SK-N-SH treated with all-trans-retinoic acid at 6 μM for 48 hours (cell line): ENCODE measurements around the gene UPK3A.

ENCODE experiments used
- ATAC-seq: fragments of 200-7000 bp; cut with Tn5 transposase; 3 replicates; pipeline ENCODE4 v1.9.1; 2020; ENCODE audit warnings: mild to moderate bottlenecking, moderate library complexity
- ARNTL ChIP-seq: fragments of 450-650 bp; formaldehyde crosslinking; IDR thresholded peaks from 2 replicates; pipeline ENCODE4 v1.5.0; 2020; ENCODE audit warnings: low read depth, mild to moderate bottlenecking, moderate library complexity, borderline replicate concordance
- BACH2 ChIP-seq: fragments of 250-450 bp; sonication (Bioruptor Pico); IDR thresholded peaks from 2 replicates; pipeline ENCODE4 v1.9.0; 2021; ENCODE audit warnings: mild to moderate bottlenecking, borderline replicate concordance
- CSDC2 ChIP-seq: fragments of 250-450 bp; sonication (Bioruptor Pico); IDR thresholded peaks from 2 replicates; pipeline ENCODE4 v1.5.0; 2020; ENCODE audit warnings: mild to moderate bottlenecking, moderate library complexity
- ESRRG ChIP-seq: fragments of 250-450 bp; sonication (Bioruptor Pico); IDR thresholded peaks from 2 replicates; pipeline ENCODE4 v1.6.1; 2021; ENCODE audit warnings: mild to moderate bottlenecking
- OSR1 ChIP-seq: fragments of 250-450 bp; sonication (Bioruptor Pico); IDR thresholded peaks from 2 replicates; pipeline ENCODE4 v1.8.0; 2022; ENCODE audit warnings: moderate library complexity, mild to moderate bottlenecking, inconsistent platforms
- PPARA ChIP-seq: fragments of 250-450 bp; sonication (Bioruptor Pico); IDR thresholded peaks from 2 replicates; pipeline ENCODE4 v1.5.0; 2020; ENCODE audit warnings: mild to moderate bottlenecking, borderline replicate concordance
- TCF4 ChIP-seq: fragments of 250-450 bp; sonication (Bioruptor Pico); IDR thresholded peaks from 2 replicates; pipeline ENCODE4 v1.8.0; 2021; ENCODE audit warnings: mild to moderate bottlenecking, moderate library complexity, borderline replicate concordance
- ZFP3 ChIP-seq: fragments of 250-450 bp; sonication (Bioruptor Pico); IDR thresholded peaks from 2 replicates; pipeline ENCODE4 v1.5.0; 2020; ENCODE audit warnings: mild to moderate bottlenecking, moderate library complexity
- ZFP30 ChIP-seq: fragments of 450-650 bp; formaldehyde crosslinking; IDR thresholded peaks from 2 replicates; pipeline ENCODE4 v1.5.0; 2022; ENCODE audit warnings: mild to moderate bottlenecking, moderate library complexity
- ZNF565 ChIP-seq: fragments of 450-650 bp; formaldehyde crosslinking; conservative IDR thresholded peaks from 2 replicates; pipeline ENCODE4 v1.5.0; 2020; ENCODE audit warnings: low read depth, mild to moderate bottlenecking, moderate library complexity
- ZNF70 ChIP-seq: fragments of 450-650 bp; formaldehyde crosslinking; IDR thresholded peaks from 2 replicates; pipeline ENCODE4 v1.5.0; 2020; ENCODE audit warnings: mild to moderate bottlenecking, moderate library complexity
- ZNF8 ChIP-seq: fragments of 450-650 bp; formaldehyde crosslinking; IDR thresholded peaks from 2 replicates; pipeline ENCODE4 v1.5.0; 2020; ENCODE audit warnings: mild to moderate bottlenecking, moderate library complexity
- TF ChIP-seq, protein P1 (sequence below): fragments of 250-450 bp; sonication (Bioruptor Pico); IDR thresholded peaks from 2 replicates; pipeline ENCODE4 v1.5.1; 2020; ENCODE audit warnings: low read depth, mild to moderate bottlenecking, moderate library complexity
- TF ChIP-seq, protein P2 (sequence below): fragments of 250-450 bp; sonication (Bioruptor Pico); IDR thresholded peaks from 2 replicates; pipeline ENCODE4 v1.8.0; 2021; ENCODE audit warnings: low read depth, mild to moderate bottlenecking, moderate library complexity, borderline replicate concordance
- TF ChIP-seq, protein P3 (sequence below): fragments of 250-450 bp; sonication (Bioruptor Pico); IDR thresholded peaks from 2 replicates; pipeline ENCODE4 v1.8.0; 2020; ENCODE audit warnings: mild to moderate bottlenecking, moderate library complexity, borderline replicate concordance
- TF ChIP-seq, protein P4 (sequence below): fragments of 250-450 bp; sonication (Bioruptor Pico); IDR thresholded peaks from 2 replicates; pipeline ENCODE4 v1.5.0; 2020; ENCODE audit warnings: mild to moderate bottlenecking, moderate library complexity
- TF ChIP-seq, protein P5 (sequence below): fragments of 250-450 bp; sonication (Bioruptor Pico); IDR thresholded peaks from 2 replicates; pipeline ENCODE4 v1.5.1; 2021; ENCODE audit warnings: mild to moderate bottlenecking, moderate library complexity

Gene UPK3A

DNA sequence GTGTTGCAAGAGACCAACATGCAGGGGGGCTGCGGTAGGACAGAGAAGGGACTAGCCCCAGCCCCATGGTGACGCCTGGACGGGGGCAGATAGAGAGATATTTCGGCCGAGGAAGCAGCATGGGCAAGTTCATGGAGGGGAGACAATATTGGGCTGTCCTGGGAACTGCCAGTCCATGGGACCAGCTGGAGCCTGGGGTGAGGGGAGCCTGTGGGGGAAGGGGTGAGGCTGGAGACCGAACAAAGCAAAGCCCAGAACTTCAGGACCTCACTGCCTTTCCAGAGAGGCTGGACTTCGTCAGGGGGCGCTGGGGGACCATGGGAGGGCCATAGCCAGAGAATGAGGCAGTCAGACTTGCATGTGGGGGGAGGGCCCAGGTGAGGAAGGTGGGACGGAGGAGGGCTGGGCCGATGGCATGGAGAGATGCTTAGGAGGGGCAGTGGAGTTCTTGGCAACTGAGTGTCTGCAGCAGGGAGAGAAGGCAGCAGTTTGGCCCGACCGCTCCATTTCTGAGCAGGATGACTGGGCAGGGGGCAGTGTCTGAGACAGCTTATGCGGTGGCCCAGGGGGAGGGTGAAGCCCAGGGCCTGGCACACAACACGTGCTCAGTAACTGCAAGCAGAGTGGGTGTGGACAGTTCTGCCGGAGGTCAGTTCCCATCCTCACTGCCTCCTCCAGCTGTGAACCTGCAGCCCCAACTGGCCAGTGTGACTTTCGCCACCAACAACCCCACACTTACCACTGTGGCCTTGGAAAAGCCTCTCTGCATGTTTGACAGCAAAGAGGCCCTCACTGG, 712 bp downstream of the UPK3A start (continued):
- TF ChIP-seq, protein P1, sequence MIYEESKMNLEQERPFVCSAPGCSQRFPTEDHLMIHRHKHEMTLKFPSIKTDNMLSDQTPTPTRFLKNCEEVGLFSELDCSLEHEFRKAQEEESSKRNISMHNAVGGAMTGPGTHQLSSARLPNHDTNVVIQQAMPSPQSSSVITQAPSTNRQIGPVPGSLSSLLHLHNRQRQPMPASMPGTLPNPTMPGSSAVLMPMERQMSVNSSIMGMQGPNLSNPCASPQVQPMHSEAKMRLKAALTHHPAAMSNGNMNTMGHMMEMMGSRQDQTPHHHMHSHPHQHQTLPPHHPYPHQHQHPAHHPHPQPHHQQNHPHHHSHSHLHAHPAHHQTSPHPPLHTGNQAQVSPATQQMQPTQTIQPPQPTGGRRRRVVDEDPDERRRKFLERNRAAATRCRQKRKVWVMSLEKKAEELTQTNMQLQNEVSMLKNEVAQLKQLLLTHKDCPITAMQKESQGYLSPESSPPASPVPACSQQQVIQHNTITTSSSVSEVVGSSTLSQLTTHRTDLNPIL (CRISPR knock-in tag), result no peak
- TF ChIP-seq TCF4 (CRISPR knock-in tag) (no peak), ARNTL (CRISPR knock-in tag) (no peak), ZNF8 (CRISPR knock-in tag) (no peak), ZFP30 (CRISPR knock-in tag) (no peak), ZFP3 (CRISPR knock-in tag) (no peak)
- TF ChIP-seq, protein P2, sequence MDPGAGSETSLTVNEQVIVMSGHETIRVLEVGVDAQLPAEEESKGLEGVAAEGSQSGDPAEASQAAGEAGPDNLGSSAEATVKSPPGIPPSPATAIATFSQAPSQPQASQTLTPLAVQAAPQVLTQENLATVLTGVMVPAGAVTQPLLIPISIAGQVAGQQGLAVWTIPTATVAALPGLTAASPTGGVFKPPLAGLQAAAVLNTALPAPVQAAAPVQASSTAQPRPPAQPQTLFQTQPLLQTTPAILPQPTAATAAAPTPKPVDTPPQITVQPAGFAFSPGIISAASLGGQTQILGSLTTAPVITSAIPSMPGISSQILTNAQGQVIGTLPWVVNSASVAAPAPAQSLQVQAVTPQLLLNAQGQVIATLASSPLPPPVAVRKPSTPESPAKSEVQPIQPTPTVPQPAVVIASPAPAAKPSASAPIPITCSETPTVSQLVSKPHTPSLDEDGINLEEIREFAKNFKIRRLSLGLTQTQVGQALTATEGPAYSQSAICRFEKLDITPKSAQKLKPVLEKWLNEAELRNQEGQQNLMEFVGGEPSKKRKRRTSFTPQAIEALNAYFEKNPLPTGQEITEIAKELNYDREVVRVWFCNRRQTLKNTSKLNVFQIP, result no peak

DNA sequence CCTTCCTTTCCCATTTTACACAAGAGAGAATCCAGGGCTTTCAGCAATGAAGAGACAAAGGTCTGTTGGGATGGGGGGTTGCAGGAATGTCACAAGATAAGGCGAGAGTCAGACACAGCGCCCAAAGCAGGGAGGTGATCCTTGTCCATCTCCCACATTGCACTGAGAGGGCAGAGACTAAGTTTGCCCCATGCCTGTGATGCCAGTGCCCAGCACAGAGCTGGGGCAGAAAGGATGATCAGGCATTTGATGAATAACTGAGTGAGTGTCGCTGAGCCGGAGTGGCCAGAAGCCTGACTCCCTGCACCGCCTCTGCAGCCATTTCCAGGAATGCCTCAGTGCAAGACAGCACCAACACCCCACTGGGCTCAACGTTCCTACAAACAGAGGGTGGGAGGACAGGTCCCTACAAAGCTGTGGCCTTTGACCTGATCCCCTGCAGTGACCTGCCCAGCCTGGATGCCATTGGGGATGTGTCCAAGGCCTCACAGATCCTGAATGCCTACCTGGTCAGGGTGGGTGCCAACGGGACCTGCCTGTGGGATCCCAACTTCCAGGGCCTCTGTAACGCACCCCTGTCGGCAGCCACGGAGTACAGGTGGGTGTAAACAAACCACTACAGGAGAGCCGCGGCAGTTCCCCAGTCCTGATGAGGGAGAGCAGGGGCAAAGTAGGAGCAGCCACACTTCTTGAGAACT, 2.3 kb downstream of the UPK3A start:
- TF ChIP-seq, protein P3, sequence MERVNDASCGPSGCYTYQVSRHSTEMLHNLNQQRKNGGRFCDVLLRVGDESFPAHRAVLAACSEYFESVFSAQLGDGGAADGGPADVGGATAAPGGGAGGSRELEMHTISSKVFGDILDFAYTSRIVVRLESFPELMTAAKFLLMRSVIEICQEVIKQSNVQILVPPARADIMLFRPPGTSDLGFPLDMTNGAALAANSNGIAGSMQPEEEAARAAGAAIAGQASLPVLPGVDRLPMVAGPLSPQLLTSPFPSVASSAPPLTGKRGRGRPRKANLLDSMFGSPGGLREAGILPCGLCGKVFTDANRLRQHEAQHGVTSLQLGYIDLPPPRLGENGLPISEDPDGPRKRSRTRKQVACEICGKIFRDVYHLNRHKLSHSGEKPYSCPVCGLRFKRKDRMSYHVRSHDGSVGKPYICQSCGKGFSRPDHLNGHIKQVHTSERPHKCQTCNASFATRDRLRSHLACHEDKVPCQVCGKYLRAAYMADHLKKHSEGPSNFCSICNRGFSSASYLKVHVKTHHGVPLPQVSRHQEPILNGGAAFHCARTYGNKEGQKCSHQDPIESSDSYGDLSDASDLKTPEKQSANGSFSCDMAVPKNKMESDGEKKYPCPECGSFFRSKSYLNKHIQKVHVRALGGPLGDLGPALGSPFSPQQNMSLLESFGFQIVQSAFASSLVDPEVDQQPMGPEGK (CRISPR knock-in tag), result no peak
- TF ChIP-seq ZNF70, result no peak
- no peak for TF ChIP-seq ARNTL (CRISPR knock-in tag)
- TF ChIP-seq, protein P4, sequence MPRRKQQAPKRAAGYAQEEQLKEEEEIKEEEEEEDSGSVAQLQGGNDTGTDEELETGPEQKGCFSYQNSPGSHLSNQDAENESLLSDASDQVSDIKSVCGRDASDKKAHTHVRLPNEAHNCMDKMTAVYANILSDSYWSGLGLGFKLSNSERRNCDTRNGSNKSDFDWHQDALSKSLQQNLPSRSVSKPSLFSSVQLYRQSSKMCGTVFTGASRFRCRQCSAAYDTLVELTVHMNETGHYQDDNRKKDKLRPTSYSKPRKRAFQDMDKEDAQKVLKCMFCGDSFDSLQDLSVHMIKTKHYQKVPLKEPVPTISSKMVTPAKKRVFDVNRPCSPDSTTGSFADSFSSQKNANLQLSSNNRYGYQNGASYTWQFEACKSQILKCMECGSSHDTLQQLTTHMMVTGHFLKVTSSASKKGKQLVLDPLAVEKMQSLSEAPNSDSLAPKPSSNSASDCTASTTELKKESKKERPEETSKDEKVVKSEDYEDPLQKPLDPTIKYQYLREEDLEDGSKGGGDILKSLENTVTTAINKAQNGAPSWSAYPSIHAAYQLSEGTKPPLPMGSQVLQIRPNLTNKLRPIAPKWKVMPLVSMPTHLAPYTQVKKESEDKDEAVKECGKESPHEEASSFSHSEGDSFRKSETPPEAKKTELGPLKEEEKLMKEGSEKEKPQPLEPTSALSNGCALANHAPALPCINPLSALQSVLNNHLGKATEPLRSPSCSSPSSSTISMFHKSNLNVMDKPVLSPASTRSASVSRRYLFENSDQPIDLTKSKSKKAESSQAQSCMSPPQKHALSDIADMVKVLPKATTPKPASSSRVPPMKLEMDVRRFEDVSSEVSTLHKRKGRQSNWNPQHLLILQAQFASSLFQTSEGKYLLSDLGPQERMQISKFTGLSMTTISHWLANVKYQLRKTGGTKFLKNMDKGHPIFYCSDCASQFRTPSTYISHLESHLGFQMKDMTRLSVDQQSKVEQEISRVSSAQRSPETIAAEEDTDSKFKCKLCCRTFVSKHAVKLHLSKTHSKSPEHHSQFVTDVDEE (CRISPR knock-in tag), result no peak
- no peak for TF ChIP-seq ESRRG (CRISPR knock-in tag)
- TF ChIP-seq, protein P5, sequence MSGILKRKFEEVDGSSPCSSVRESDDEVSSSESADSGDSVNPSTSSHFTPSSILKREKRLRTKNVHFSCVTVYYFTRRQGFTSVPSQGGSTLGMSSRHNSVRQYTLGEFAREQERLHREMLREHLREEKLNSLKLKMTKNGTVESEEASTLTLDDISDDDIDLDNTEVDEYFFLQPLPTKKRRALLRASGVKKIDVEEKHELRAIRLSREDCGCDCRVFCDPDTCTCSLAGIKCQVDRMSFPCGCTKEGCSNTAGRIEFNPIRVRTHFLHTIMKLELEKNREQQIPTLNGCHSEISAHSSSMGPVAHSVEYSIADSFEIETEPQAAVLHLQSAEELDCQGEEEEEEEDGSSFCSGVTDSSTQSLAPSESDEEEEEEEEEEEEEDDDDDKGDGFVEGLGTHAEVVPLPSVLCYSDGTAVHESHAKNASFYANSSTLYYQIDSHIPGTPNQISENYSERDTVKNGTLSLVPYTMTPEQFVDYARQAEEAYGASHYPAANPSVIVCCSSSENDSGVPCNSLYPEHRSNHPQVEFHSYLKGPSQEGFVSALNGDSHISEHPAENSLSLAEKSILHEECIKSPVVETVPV (CRISPR knock-in tag), result no peak
- TF ChIP-seq BACH2, result no peak
- TF ChIP-seq PPARA (CRISPR knock-in tag), result no peak
- TF ChIP-seq, protein P2, result no peak
- TF ChIP-seq ZFP3 (CRISPR knock-in tag), result no peak
- TF ChIP-seq CSDC2 (CRISPR knock-in tag), result no peak
- TF ChIP-seq OSR1 (CRISPR knock-in tag), result no peak
- TF ChIP-seq, all 23 proteins: peak for 0
- ATAC-seq, result no peak

DNA sequence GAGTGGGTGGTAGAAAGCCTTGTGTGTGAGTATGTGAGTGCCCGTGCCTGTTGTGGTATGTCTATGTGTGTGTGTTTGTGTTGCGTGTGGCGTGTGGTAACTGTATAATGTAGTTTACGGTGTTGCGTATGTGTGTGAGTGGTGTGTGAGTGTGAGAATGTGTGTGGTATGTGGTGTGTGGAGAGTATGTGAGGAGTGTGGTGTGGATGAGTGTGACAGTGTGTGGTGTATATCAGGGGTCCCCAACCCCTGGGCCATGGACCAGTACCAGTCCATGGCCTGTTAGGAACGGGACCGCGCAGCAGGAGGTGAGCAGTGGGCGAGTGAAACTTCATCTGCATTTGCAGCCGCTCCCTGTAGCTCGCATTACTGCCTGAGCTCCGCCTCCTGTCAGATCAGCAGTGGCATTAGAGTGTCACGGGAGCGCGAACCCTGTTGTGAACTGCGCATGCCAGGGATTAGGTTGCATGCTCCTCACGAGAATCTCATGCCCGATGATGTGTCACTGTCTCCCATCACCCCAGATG, 5.7 kb downstream of the UPK3A start:
- ATAC-seq, result no peak
- no peak for TF ChIP-seq ZNF565 (CRISPR knock-in tag)
